GM23338 (cell line): ENCODE data around the gene TST. TPM values are rescaled to one million over a fixed set of nuclear protein-coding genes. Genes with fewer than 3 reads are reported as not detected.

Experiments used
- ATAC-seq: fragments of 200-7000 bp; cut with Tn5 transposase; 3 replicates; pipeline ENCODE4 v1.9.1; 2020
- DNase-seq: peaks from one replicate; pipeline ENCODE4 v3.0.0-alpha.2; 2015; ENCODE audit warnings: low spot score
- H2AFZ ChIP-seq: fragments of 200-600 bp; sonication (generic); 2 replicates; pipeline ENCODE4 v1.8.0; 2016; ENCODE audit warnings: antibody characterized with exemption, mild to moderate bottlenecking, moderate library complexity
- H3F3A ChIP-seq: fragments of 200-600 bp; sonication (generic); replicated peaks from 2 replicates; pipeline ENCODE4 v1.8.0; 2017; ENCODE audit warnings: antibody characterized with exemption, mixed run types, low read depth
- H3K27ac ChIP-seq: fragments of 200-600 bp; sonication (generic); 2 replicates; pipeline ENCODE4 v1.6.1; 2016; ENCODE audit warnings: low read depth
- H3K27me3 ChIP-seq: fragments of 200-600 bp; sonication (generic); 2 replicates; pipeline ENCODE4 v1.8.0; 2016; ENCODE audit warnings: mild to moderate bottlenecking, mixed run types, moderate library complexity; ENCODE audit not compliant: insufficient read depth
- H3K36me3 ChIP-seq: fragments of 200-600 bp; sonication (generic); 2 replicates; pipeline ENCODE4 v1.8.0; 2016; ENCODE audit warnings: mild to moderate bottlenecking; ENCODE audit not compliant: insufficient read depth
- H3K4me1 ChIP-seq: fragments of 200-600 bp; sonication (generic); 2 replicates; pipeline ENCODE4 v1.8.0; 2016; ENCODE audit warnings: mild to moderate bottlenecking, moderate library complexity; ENCODE audit not compliant: insufficient read depth
- H3K4me2 ChIP-seq: fragments of 200-600 bp; sonication (generic); 2 replicates; pipeline ENCODE4 v1.7.1; 2017; ENCODE audit warnings: mixed run types
- H3K4me3 ChIP-seq: fragments of 200-600 bp; sonication (generic); 2 replicates; pipeline ENCODE4 v1.6.1; 2016; ENCODE audit warnings: mixed run types
- H3K79me2 ChIP-seq: fragments of 200-600 bp; sonication (generic); replicated peaks from 2 replicates; pipeline ENCODE4 v1.8.0; 2017; ENCODE audit warnings: mild to moderate bottlenecking; ENCODE audit not compliant: insufficient read depth
- H3K9me2 ChIP-seq: fragments of 200-600 bp; sonication (generic); 2 replicates; pipeline ENCODE4 v1.8.0; 2017; ENCODE audit not compliant: insufficient read depth
- H4K20me1 ChIP-seq: fragments of 200-600 bp; sonication (generic); replicated peaks from 2 replicates; pipeline ENCODE4 v1.8.0; 2017; ENCODE audit warnings: mild to moderate bottlenecking; ENCODE audit not compliant: insufficient read depth
- H3K27ac Mint-ChIP-seq: 2 replicates; pipeline ENCODE4 v1.8.0; 2020; ENCODE audit warnings: inconsistent platforms, mild to moderate bottlenecking, moderate library complexity, mixed read lengths
- H3K27me3 Mint-ChIP-seq: 3 replicates; pipeline ENCODE4 v1.8.0; 2022; ENCODE audit warnings: low read depth, mild to moderate bottlenecking, moderate library complexity, mixed read lengths, inconsistent platforms; ENCODE audit not compliant: insufficient read depth, poor library complexity
- H3K36me3 Mint-ChIP-seq: 3 replicates; pipeline ENCODE4 v1.8.0; 2021; ENCODE audit warnings: low read depth, mild to moderate bottlenecking, inconsistent platforms, moderate library complexity, mixed read lengths
- H3K4me1 Mint-ChIP-seq: 3 replicates; pipeline ENCODE4 v1.8.0; 2020; ENCODE audit warnings: mild to moderate bottlenecking, inconsistent platforms, mixed read lengths
- H3K4me3 Mint-ChIP-seq: 3 replicates; pipeline ENCODE4 v1.8.0; 2021; ENCODE audit warnings: moderate library complexity, mild to moderate bottlenecking, inconsistent platforms, mixed read lengths
- H3K9me3 Mint-ChIP-seq: 3 replicates; pipeline ENCODE4 v1.8.0; 2020; ENCODE audit warnings: moderate library complexity, mild to moderate bottlenecking, inconsistent platforms, mixed read lengths
- CREB1 ChIP-seq: fragments of 250-450 bp; sonication (Bioruptor Pico); IDR thresholded peaks from 2 replicates; pipeline ENCODE4 v1.5.0; 2020; ENCODE audit warnings: low read depth, mild to moderate bottlenecking, moderate library complexity
- CTCF ChIP-seq, 2 experiments: fragments of 200-600 bp in 1 of 2; sonication (generic) in 1 of 2; conservative IDR thresholded peaks; 2 replicates each; pipeline versions ENCODE4 v1.5.1 to v1.6.1; 2016 to 2017; ENCODE audit warnings: antibody characterized with exemption in 2 of 2, low read depth in 2 of 2, mild to moderate bottlenecking in 2 of 2, moderate library complexity in 1 of 2
- ETS1 ChIP-seq: IDR thresholded peaks from 2 replicates; pipeline ENCODE4 v1.6.1; 2016; ENCODE audit warnings: antibody characterized with exemption
- EZH2 ChIP-seq: fragments of 200-600 bp; sonication (generic); IDR thresholded peaks from one replicate; pipeline ENCODE4 v1.8.0; 2017; ENCODE audit warnings: antibody characterized with exemption, mild to moderate bottlenecking, low read depth; ENCODE audit not compliant: unreplicated experiment
- NANOG ChIP-seq: IDR thresholded peaks from 2 replicates; pipeline ENCODE4 v1.6.1; 2016; ENCODE audit warnings: antibody characterized with exemption, borderline replicate concordance
- STAT1 ChIP-seq: IDR thresholded peaks from one replicate; pipeline ENCODE4 v1.6.1; 2016; ENCODE audit warnings: antibody characterized with exemption; ENCODE audit not compliant: unreplicated experiment
- ZNF114 ChIP-seq: fragments of 250-450 bp; sonication (Bioruptor Pico); IDR thresholded peaks from 2 replicates; pipeline ENCODE4 v1.5.0; 2020; ENCODE audit warnings: mild to moderate bottlenecking, moderate library complexity
- ZNF331 ChIP-seq: fragments of 250-450 bp; sonication (Bioruptor Pico); IDR thresholded peaks from 2 replicates; pipeline ENCODE4 v1.5.0; 2020; ENCODE audit warnings: low read depth, mild to moderate bottlenecking, moderate library complexity
- ZNF462 ChIP-seq: fragments of 250-450 bp; sonication (Bioruptor Pico); IDR thresholded peaks from 2 replicates; pipeline ENCODE4 v1.5.0; 2020; ENCODE audit warnings: mild to moderate bottlenecking, moderate library complexity
- polyA plus RNA-seq: library from polyadenylated mRNA; unstranded; fragments of >200 nt; fragmentation: Nextera tagmentation; extraction: Ambion mirVana; gene quantifications from 2 replicates; pipeline ENCODE4 v1.2.1, GENCODE V29; 2016
- total RNA-seq: library from RNA; depleted of rRNA; stranded (reverse); fragments of >200 nt; shearing (Covaris generic); gene quantifications from 2 replicates; pipeline ENCODE4 v1.2.3, GENCODE V29; 2014

TST gene
- total and polyA plus RNA-seq, 2 experiments from 2014 or later = 14.6 to 32.7 TPM

- Histone ChIP-seq H3K36me3 (no peaks in the 10 kb centered on the region; the same call in 1 of the 2 replicates), H3K79me2 (no peaks in the 10 kb centered on the region), H3K4me1 (peaks cover 17% of the 10 kb centered on the region; the same call in 1 of the 2 replicates), H3K4me2 (no peak overlapping the region), H3F3A (no peaks in the 10 kb centered on the region), H3K27me3 (no peaks in the 10 kb centered on the region), H2AFZ (no peak overlapping the region), H3K4me3 (no peak overlapping the region), H4K20me1 (0 out of 2 replicates have a peak, but pooled peaks cover 4% of the 10 kb centered on the region), H3K9me2 (no peaks in the 10 kb centered on the region), H3K27ac (no peak overlapping the region)
- DNase-seq = no peak
- TF ChIP-seq ZNF462 (no peak), STAT1 (no peak), CTCF (conservative IDR thresholded peaks at IDR 0.05; ENCODE audit: low read depth in 2 of 2) (peak in 1 of 2 experiments; percentile 26; a peak in 1 of 4 replicates), ZNF331 (CRISPR knock-in tag) (no peak), CREB1 (no peak), ETS1 (no peak), EZH2 (no peak), NANOG (no peak), ZNF114 (CRISPR knock-in tag) (no peak)
- Mint-ChIP-seq H3K27me3 (peaks cover 8% of the 10 kb centered on the region), H3K27ac (no peak overlapping the region), H3K36me3 (peaks cover 14% of the 10 kb centered on the region; the same call in 2 of the 3 replicates), H3K4me3 (no peak overlapping the region), H3K9me3 (no peaks in the 10 kb centered on the region), H3K4me1 (peaks cover 24% of the 10 kb centered on the region)
- peak; percentile 41 for ATAC-seq
Observed at GRCh38 chr22:37058917-37059701, 39.9 kb upstream of the TST start.
